Bronchial epithelial cell (primary cell): ENCODE measurements around the gene PSTPIP2. TPM values are rescaled to one million over a fixed set of nuclear protein-coding genes. Genes with fewer than 3 reads are reported as not detected.
"Not testable (repeated sequence)": the region's sequence is repeated elsewhere in the genome, so short reads cannot be mapped to it uniquely, and the experiment has no call there.

Experiments
- DNase-seq: peaks from one replicate; pipeline ENCODE4 v3.0.0-alpha.2; 2010; ENCODE audit warnings: low read depth
- FAIRE-seq: peaks from 2 replicates; lab custom pipeline; 2011; peaks lifted over from hg19 to GRCh38; lab: Jason Lieb, UNC
- H3K27me3 ChIP-seq: 2 replicates; pipeline ENCODE4 v1.5.1; 2011; ENCODE audit warnings: low read length; ENCODE audit not compliant: control insufficient read depth, insufficient read depth
- H3K36me3 ChIP-seq: 2 replicates; pipeline ENCODE4 v1.5.1; 2011; ENCODE audit warnings: low read length; ENCODE audit not compliant: control insufficient read depth, insufficient read depth
- H3K4me3 ChIP-seq: 2 replicates; pipeline ENCODE4 v1.5.1; 2011; ENCODE audit warnings: mild to moderate bottlenecking, low read depth, low read length, control low read depth
- CTCF ChIP-seq: IDR thresholded peaks from 2 replicates; pipeline ENCODE4 v1.5.1; 2011; ENCODE audit warnings: mild to moderate bottlenecking, moderate library complexity, low read length, control low read depth, inconsistent platforms; ENCODE audit not compliant: insufficient read depth, severe bottlenecking
- total RNA-seq: library from RNA; depleted of rRNA; stranded (reverse); fragments of >200 nt; gene quantifications from 2 replicates; pipeline ENCODE4 v1.2.1, GENCODE V29; 2014

Gene PSTPIP2
- total RNA-seq, 1 donor from 2014 or later = 6.6 TPM

GRCh38 chr18:45999536-45999935, 72.5 kb downstream of the PSTPIP2 start:
- Histone ChIP-seq H3K27me3 (no peaks in the 10 kb centered on the region), H3K36me3 (no peaks in the 10 kb centered on the region), H3K4me3 (no peak overlapping the region)
- FAIRE-seq (no peak), DNase-seq (no peak)
- TF ChIP-seq CTCF = no peak

- DNase-seq (no peak), FAIRE-seq (no peak)
- no peaks in the 10 kb centered on the region for H3K27me3 ChIP-seq
- H3K4me3 ChIP-seq = no peak overlapping the region
- TF ChIP-seq CTCF = no peak
- no peaks in the 10 kb centered on the region for H3K36me3 ChIP-seq
These were observed 73.8 kb downstream of the PSTPIP2 start for GRCh38 chr18:45998244-45998643.

GRCh38 chr18:45997700-45998151, 74.3 kb downstream of the PSTPIP2 start:
- TF ChIP-seq CTCF = no peak
- Histone ChIP-seq H3K4me3 (no peak overlapping the region), H3K27me3 (no peaks in the 10 kb centered on the region), H3K36me3 (no peaks in the 10 kb centered on the region)
- DNase-seq (no peak), FAIRE-seq (no peak)

- DNase-seq = no peak
- H3K36me3 ChIP-seq = no peaks in the 10 kb centered on the region
- no peaks in the 10 kb centered on the region for H3K27me3 ChIP-seq
- no peak overlapping the region for H3K4me3 ChIP-seq
- no peak for FAIRE-seq
- no peak for TF ChIP-seq CTCF
These were observed 76.6 kb downstream of the PSTPIP2 start for GRCh38 chr18:45995461-45995860.

GRCh38 chr18:45993438-45993837, 78.6 kb downstream of the PSTPIP2 start:
- peak; percentile 59 for DNase-seq
- Histone ChIP-seq H3K4me3 (no peak overlapping the region), H3K27me3 (no peaks in the 10 kb centered on the region), H3K36me3 (peaks cover 2% of the 10 kb centered on the region)
- no peak for TF ChIP-seq CTCF
- FAIRE-seq = no peak

- FAIRE-seq, DNase-seq, H3K27me3 ChIP-seq, H3K36me3 ChIP-seq, H3K4me3 ChIP-seq: not testable (repeated sequence)
These were observed 79.5 kb downstream of the PSTPIP2 start for GRCh38 chr18:45992527-45992926.
